Urinary bladder (tissue), 4 donors: ENCODE data around the gene EGF. TPM values are rescaled to one million over a fixed set of nuclear protein-coding genes. Genes with fewer than 3 reads are reported as not detected.

Source experiments
- DNase-seq: peaks from one replicate; pipeline ENCODE4 v3.0.0-alpha.2; 2015; ENCODE audit errors: extremely low spot score
- H3K27ac ChIP-seq: one replicate; pipeline ENCODE4 v1.5.1; 2013; ENCODE audit warnings: low read depth, mild to moderate bottlenecking, moderate library complexity
- H3K36me3 ChIP-seq: one replicate; pipeline ENCODE4 v1.6.1; 2013; ENCODE audit warnings: mild to moderate bottlenecking, moderate library complexity; ENCODE audit not compliant: insufficient read depth
- H3K4me1 ChIP-seq: one replicate; pipeline ENCODE4 v1.6.1; 2013; ENCODE audit warnings: mild to moderate bottlenecking, moderate library complexity; ENCODE audit not compliant: insufficient read depth
- H3K4me3 ChIP-seq: one replicate; pipeline ENCODE4 v1.5.1; 2013; ENCODE audit warnings: low read depth, low read length
- WGBS: extraction: QIAGEN DNeasy Blood & Tissue Kit; methylation state at CpG from one replicate; pipeline ENCODE4 v1.1.7; 2013; 5-methylcytosine and 5-hydroxymethylcytosine counted together
- polyA plus RNA-seq: library from polyadenylated mRNA; stranded (reverse); fragments of 200-250 nt; gene quantifications from one replicate; pipeline ENCODE4 v1.2.3, GENCODE V29; 2013
- total RNA-seq: library from RNA; depleted of rRNA; stranded (reverse); fragments of >200 nt; gene quantifications from one replicate; pipeline ENCODE4 v1.2.3, GENCODE V29; 2014
- donor health status: healthy with polysubstance abuse.
- donor health status: healthy.

The EGF gene
- total and polyA plus RNA-seq, 2 donors, result 1.6 to 3.0 TPM

- no peak overlapping the region for H3K4me3 ChIP-seq
- H3K4me1 ChIP-seq, result no peaks in the 10 kb centered on the region
- H3K36me3 ChIP-seq, result no peaks in the 10 kb centered on the region
- H3K27ac ChIP-seq, result no peak overlapping the region
- DNase-seq, result no peak
Observed at GRCh38 chr4:109886303-109886702, 26.4 kb upstream of the EGF start.

- WGBS, result 55% methylated on average over 6 of the region's 6 CpGs
Observed at GRCh38 chr4:109887071-109887470, 25.6 kb upstream of the EGF start.

GRCh38 chr4:109890076-109890475 is 22.6 kb upstream of the EGF start:
- no peak overlapping the region for H3K27ac ChIP-seq
- DNase-seq, result no peak
- no peaks in the 10 kb centered on the region for H3K4me1 ChIP-seq
- H3K36me3 ChIP-seq, result no peaks in the 10 kb centered on the region
- H3K4me3 ChIP-seq, result no peak overlapping the region

More at GRCh38 chr4:109887071-109887470, 25.6 kb upstream of the EGF start:
- H3K27ac ChIP-seq, result no peak overlapping the region
- no peak for DNase-seq
- H3K4me3 ChIP-seq, result no peak overlapping the region
- no peaks in the 10 kb centered on the region for H3K36me3 ChIP-seq
- H3K4me1 ChIP-seq, result no peaks in the 10 kb centered on the region

- Histone ChIP-seq H3K36me3 (no peaks in the 10 kb centered on the region), H3K4me1 (no peaks in the 10 kb centered on the region), H3K27ac (no peak overlapping the region), H3K4me3 (no peak overlapping the region)
- 92% methylated on average over 8 of the region's 8 CpGs for WGBS
- no peak for DNase-seq
Observed at GRCh38 chr4:109902559-109903251, 10.0 kb upstream of the EGF start.

- no peaks in the 10 kb centered on the region for H3K36me3 ChIP-seq
- no peak overlapping the region for H3K27ac ChIP-seq
- DNase-seq, result no peak
- WGBS, result 35% methylated on average over 1 of the region's 1 CpG
- H3K4me1 ChIP-seq, result no peaks in the 10 kb centered on the region
- no peak overlapping the region for H3K4me3 ChIP-seq
Observed at GRCh38 chr4:109908731-109909130, 4.0 kb upstream of the EGF start.

- 92% methylated on average over 2 of the region's 2 CpGs for WGBS
- no peaks in the 10 kb centered on the region for H3K4me1 ChIP-seq
- H3K36me3 ChIP-seq, result no peaks in the 10 kb centered on the region
- no peak for DNase-seq
- no peak overlapping the region for H3K27ac ChIP-seq
- no peak overlapping the region for H3K4me3 ChIP-seq
Observed at GRCh38 chr4:109910256-109910655, 2.4 kb upstream of the EGF start.

GRCh38 chr4:109913596-109914241 is 1.0 kb downstream of the EGF start:
- DNase-seq, result no peak
- no peak overlapping the region for H3K27ac ChIP-seq

GRCh38 chr4:109914322-109914721 is 1.6 kb downstream of the EGF start:
- Histone ChIP-seq H3K27ac (no peak overlapping the region), H3K4me1 (no peaks in the 10 kb centered on the region), H3K4me3 (no peak overlapping the region), H3K36me3 (no peaks in the 10 kb centered on the region)
- DNase-seq, result no peak
- 80% methylated on average over 3 of the region's 3 CpGs for WGBS

More at GRCh38 chr4:109913596-109914241, 1.0 kb downstream of the EGF start:
- H3K4me3 ChIP-seq, result no peak overlapping the region
- no peaks in the 10 kb centered on the region for H3K4me1 ChIP-seq
- 89% methylated on average over 2 of the region's 2 CpGs for WGBS
- no peaks in the 10 kb centered on the region for H3K36me3 ChIP-seq

- 80% methylated on average over 8 of the region's 8 CpGs for WGBS
- Histone ChIP-seq H3K4me3 (no peak overlapping the region), H3K27ac (no peak overlapping the region), H3K36me3 (no peaks in the 10 kb centered on the region), H3K4me1 (no peaks in the 10 kb centered on the region)
- DNase-seq, result no peak
Observed at GRCh38 chr4:109915385-109916026, 2.8 kb downstream of the EGF start.

- WGBS, result 49% methylated on average over 4 of the region's 4 CpGs
- Histone ChIP-seq H3K36me3 (no peaks in the 10 kb centered on the region), H3K27ac (no peak overlapping the region), H3K4me3 (no peak overlapping the region), H3K4me1 (no peaks in the 10 kb centered on the region)
- no peak for DNase-seq
Observed at GRCh38 chr4:109916027-109916409, 3.3 kb downstream of the EGF start.

- Histone ChIP-seq H3K4me3 (no peak overlapping the region), H3K4me1 (no peaks in the 10 kb centered on the region), H3K27ac (no peak overlapping the region), H3K36me3 (no peaks in the 10 kb centered on the region)
- no peak for DNase-seq
- 23% methylated on average over 1 of the region's 1 CpG for WGBS
Observed at GRCh38 chr4:109921384-109921808, 8.7 kb downstream of the EGF start.

GRCh38 chr4:109925396-109925795 is 12.7 kb downstream of the EGF start:
- H3K36me3 ChIP-seq, result no peaks in the 10 kb centered on the region
- no peak overlapping the region for H3K27ac ChIP-seq
- DNase-seq, result no peak
- no peaks in the 10 kb centered on the region for H3K4me1 ChIP-seq
- H3K4me3 ChIP-seq, result no peak overlapping the region
- 87% methylated on average over 2 of the region's 2 CpGs for WGBS

GRCh38 chr4:109928327-109929045 is 15.8 kb downstream of the EGF start:
- no peak for DNase-seq
- 58% methylated on average over 4 of the region's 4 CpGs for WGBS
- Histone ChIP-seq H3K4me3 (no peak overlapping the region), H3K4me1 (no peaks in the 10 kb centered on the region), H3K36me3 (no peaks in the 10 kb centered on the region), H3K27ac (no peak overlapping the region)

- no peak overlapping the region for H3K4me3 ChIP-seq
- no peak for DNase-seq
- no peaks in the 10 kb centered on the region for H3K36me3 ChIP-seq
- H3K27ac ChIP-seq, result no peak overlapping the region
- H3K4me1 ChIP-seq, result no peaks in the 10 kb centered on the region
Observed at GRCh38 chr4:109930464-109930863, 17.8 kb downstream of the EGF start.
